Measurements from ENCODE around the gene ZNF584.

ZNF584 gene

DNA sequence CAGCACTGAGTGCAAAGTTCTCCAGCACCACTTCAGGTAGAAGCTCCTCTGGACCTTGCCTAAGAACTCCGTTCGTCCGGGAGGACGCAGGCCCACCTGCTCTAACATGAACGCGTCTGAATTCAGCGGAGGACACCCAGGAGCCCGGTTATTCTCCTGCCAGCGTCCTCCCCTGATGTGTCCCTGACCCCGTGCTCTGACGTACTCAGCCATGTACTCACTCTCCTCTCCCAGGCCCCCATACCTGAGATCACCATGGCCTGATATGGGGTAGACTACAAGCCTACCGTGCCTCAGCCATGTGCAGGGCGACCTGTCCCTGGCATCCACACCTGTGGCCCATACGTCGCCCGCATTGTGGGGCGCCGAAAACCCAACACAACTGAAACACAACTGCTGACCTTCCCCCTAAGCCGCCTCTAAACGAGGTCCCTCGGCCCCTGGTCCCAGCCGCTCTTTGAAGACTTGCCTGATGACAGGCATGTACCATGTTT, 744 bp upstream of the ZNF584 start:
- peak overlapping the region; percentile 47 for H3K27ac ChIP-seq
- H3K4me3 ChIP-seq (IDR thresholded peaks at IDR 0.05; ENCODE audit: insufficient read depth, low read depth, low read length) = peak overlapping the region; percentile 77
- peak overlapping the region; percentile 98 for H3K4me2 ChIP-seq
- H2AFZ ChIP-seq (ENCODE audit: low read depth) = peak overlapping the region; percentile 81
- no peaks in the 10 kb centered on the region for H3K36me3 ChIP-seq (ENCODE audit: insufficient read depth)
- peak overlapping the region; percentile 65 for H3K9ac ChIP-seq
- 0 out of 2 replicates have a peak, but pooled peaks cover 8% of the 10 kb centered on the region for H3K79me2 ChIP-seq (ENCODE audit: insufficient read depth, low read depth)
- H4K20me1 ChIP-seq (ENCODE audit: insufficient read depth) = no peaks in the 10 kb centered on the region
- TF ChIP-seq, protein P1, sequence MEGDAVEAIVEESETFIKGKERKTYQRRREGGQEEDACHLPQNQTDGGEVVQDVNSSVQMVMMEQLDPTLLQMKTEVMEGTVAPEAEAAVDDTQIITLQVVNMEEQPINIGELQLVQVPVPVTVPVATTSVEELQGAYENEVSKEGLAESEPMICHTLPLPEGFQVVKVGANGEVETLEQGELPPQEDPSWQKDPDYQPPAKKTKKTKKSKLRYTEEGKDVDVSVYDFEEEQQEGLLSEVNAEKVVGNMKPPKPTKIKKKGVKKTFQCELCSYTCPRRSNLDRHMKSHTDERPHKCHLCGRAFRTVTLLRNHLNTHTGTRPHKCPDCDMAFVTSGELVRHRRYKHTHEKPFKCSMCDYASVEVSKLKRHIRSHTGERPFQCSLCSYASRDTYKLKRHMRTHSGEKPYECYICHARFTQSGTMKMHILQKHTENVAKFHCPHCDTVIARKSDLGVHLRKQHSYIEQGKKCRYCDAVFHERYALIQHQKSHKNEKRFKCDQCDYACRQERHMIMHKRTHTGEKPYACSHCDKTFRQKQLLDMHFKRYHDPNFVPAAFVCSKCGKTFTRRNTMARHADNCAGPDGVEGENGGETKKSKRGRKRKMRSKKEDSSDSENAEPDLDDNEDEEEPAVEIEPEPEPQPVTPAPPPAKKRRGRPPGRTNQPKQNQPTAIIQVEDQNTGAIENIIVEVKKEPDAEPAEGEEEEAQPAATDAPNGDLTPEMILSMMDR (conservative IDR thresholded peaks at IDR 0.05; ENCODE audit: low read depth, low read length) = no peak; the same call in 1 of the 2 replicates
- peaks cover 20% of the 10 kb centered on the region for H3K4me1 ChIP-seq (ENCODE audit: low read depth, poor library complexity, severe bottlenecking)
- H3K27me3 ChIP-seq (ENCODE audit: insufficient read depth, low read depth) = no peaks in the 10 kb centered on the region

- TF ChIP-seq, protein P1 (conservative IDR thresholded peaks at IDR 0.05; ENCODE audit: low read depth, low read length) = no peak
- H3K36me3 ChIP-seq (ENCODE audit: insufficient read depth) = no peaks in the 10 kb centered on the region
- H3K4me3 ChIP-seq (IDR thresholded peaks at IDR 0.05; ENCODE audit: insufficient read depth, low read depth, low read length) = peak overlapping the region; percentile 77
- peaks cover 20% of the 10 kb centered on the region for H3K4me1 ChIP-seq (ENCODE audit: low read depth, poor library complexity, severe bottlenecking)
- H2AFZ ChIP-seq (ENCODE audit: low read depth) = peak overlapping the region; percentile 81
- peak overlapping the region; percentile 94 for H3K4me2 ChIP-seq
- H4K20me1 ChIP-seq (ENCODE audit: insufficient read depth) = no peaks in the 10 kb centered on the region
- H3K9ac ChIP-seq = peak overlapping the region; percentile 65
- no peak overlapping the region for H3K27ac ChIP-seq
- H3K27me3 ChIP-seq (ENCODE audit: insufficient read depth, low read depth) = no peaks in the 10 kb centered on the region
- H3K79me2 ChIP-seq (ENCODE audit: insufficient read depth, low read depth) = 0 out of 2 replicates have a peak, but pooled peaks cover 8% of the 10 kb centered on the region
Measured at GRCh38 chr19:58409010-58409790, 751 bp downstream of the ZNF584 start.

GRCh38 chr19:58416604-58417003, 8.2 kb downstream of the ZNF584 start:
- H3K9ac ChIP-seq = no peak overlapping the region
- TF ChIP-seq, protein P1 (conservative IDR thresholded peaks at IDR 0.05; ENCODE audit: low read depth, low read length) = no peak
- no peaks in the 10 kb centered on the region for H3K79me2 ChIP-seq (ENCODE audit: insufficient read depth, low read depth)
- peaks cover under 1% of the 10 kb centered on the region for H3K4me1 ChIP-seq (ENCODE audit: low read depth, poor library complexity, severe bottlenecking)
- no peak overlapping the region for H3K27ac ChIP-seq
- H3K36me3 ChIP-seq (ENCODE audit: insufficient read depth) = no peaks in the 10 kb centered on the region
- no peaks in the 10 kb centered on the region for H4K20me1 ChIP-seq (ENCODE audit: insufficient read depth)
- no peak overlapping the region for H3K4me2 ChIP-seq
- H2AFZ ChIP-seq (ENCODE audit: low read depth) = no peak overlapping the region
- H3K4me3 ChIP-seq (IDR thresholded peaks at IDR 0.05; ENCODE audit: insufficient read depth, low read depth, low read length) = no peak overlapping the region
- no peaks in the 10 kb centered on the region for H3K27me3 ChIP-seq (ENCODE audit: insufficient read depth, low read depth)

DNA sequence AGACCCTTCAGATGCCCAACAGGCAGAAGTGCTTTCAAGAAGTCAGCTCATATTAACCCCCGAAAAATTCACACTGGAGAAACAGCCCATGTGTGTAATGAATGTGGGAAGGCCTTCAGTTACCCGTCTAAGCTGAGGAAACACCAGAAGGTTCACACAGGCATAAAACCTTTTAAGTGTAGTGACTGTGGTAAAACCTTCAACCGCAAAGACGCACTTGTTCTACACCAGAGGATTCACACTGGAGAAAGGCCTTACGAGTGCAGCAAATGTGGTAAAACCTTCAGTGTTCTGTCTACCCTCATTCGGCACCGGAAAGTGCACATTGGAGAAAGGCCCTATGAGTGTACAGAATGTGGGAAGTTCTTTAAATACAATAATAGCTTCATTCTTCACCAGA, 8.6 kb downstream of the ZNF584 start:
- H2AFZ ChIP-seq (ENCODE audit: low read depth) = no peak overlapping the region
- H3K27ac ChIP-seq = no peak overlapping the region
- no peak overlapping the region for H3K4me3 ChIP-seq (IDR thresholded peaks at IDR 0.05; ENCODE audit: insufficient read depth, low read depth, low read length)
- TF ChIP-seq, protein P1 (conservative IDR thresholded peaks at IDR 0.05; ENCODE audit: low read depth, low read length) = no peak
- no peak overlapping the region for H3K4me2 ChIP-seq
- no peaks in the 10 kb centered on the region for H3K27me3 ChIP-seq (ENCODE audit: insufficient read depth, low read depth)
- no peaks in the 10 kb centered on the region for H4K20me1 ChIP-seq (ENCODE audit: insufficient read depth)
- H3K36me3 ChIP-seq (ENCODE audit: insufficient read depth) = no peaks in the 10 kb centered on the region
- H3K79me2 ChIP-seq (ENCODE audit: insufficient read depth, low read depth) = no peaks in the 10 kb centered on the region
- no peaks in the 10 kb centered on the region for H3K4me1 ChIP-seq (ENCODE audit: low read depth, poor library complexity, severe bottlenecking)
- no peak overlapping the region for H3K9ac ChIP-seq

All from KMS-11 (cell line).